Fibroblast of lung (primary cell): ENCODE measurements around the gene LRMDA.

Experiments used
- EZH2 ChIP-seq: IDR thresholded peaks from 2 replicates; pipeline ENCODE4 v1.5.1; 2012; ENCODE audit warnings: low read length, control low read depth, mild to moderate bottlenecking; ENCODE audit errors: missing control alignments
- TF ChIP-seq, protein P1 (sequence below), 2 donors: IDR thresholded peaks in 1 of 2; conservative IDR thresholded peaks in 1 of 2; 1 replicate in 1 of 2; 2 replicates in 1 of 2; pipeline ENCODE4 v1.5.1; 2011 to 2012; ENCODE audit warnings: low read length in 2 of 2, control low read depth in 1 of 2, inconsistent platforms in 1 of 2, low read depth in 1 of 2, mild to moderate bottlenecking in 1 of 2

- TF ChIP-seq, protein P1, sequence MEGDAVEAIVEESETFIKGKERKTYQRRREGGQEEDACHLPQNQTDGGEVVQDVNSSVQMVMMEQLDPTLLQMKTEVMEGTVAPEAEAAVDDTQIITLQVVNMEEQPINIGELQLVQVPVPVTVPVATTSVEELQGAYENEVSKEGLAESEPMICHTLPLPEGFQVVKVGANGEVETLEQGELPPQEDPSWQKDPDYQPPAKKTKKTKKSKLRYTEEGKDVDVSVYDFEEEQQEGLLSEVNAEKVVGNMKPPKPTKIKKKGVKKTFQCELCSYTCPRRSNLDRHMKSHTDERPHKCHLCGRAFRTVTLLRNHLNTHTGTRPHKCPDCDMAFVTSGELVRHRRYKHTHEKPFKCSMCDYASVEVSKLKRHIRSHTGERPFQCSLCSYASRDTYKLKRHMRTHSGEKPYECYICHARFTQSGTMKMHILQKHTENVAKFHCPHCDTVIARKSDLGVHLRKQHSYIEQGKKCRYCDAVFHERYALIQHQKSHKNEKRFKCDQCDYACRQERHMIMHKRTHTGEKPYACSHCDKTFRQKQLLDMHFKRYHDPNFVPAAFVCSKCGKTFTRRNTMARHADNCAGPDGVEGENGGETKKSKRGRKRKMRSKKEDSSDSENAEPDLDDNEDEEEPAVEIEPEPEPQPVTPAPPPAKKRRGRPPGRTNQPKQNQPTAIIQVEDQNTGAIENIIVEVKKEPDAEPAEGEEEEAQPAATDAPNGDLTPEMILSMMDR (conservative IDR thresholded peaks at IDR 0.05 in 1 of 2, IDR thresholded peaks at IDR 0.05 in 1 of 2; ENCODE audit: low read depth in 1 of 2, low read length in 2 of 2) = no peak
- TF ChIP-seq EZH2 = no peak
These were observed 3.9 kb downstream of the LRMDA start for GRCh38 chr10:75435291-75435690.
